GM12874 (cell line): ENCODE measurements around the gene BICDL1.

Experiments used
- CTCF ChIP-seq: IDR thresholded peaks from 2 replicates; pipeline ENCODE4 v1.5.1; 2011; ENCODE audit warnings: low read depth, mild to moderate bottlenecking, control low read depth, low read length, moderate library complexity; ENCODE audit not compliant: insufficient read depth

BICDL1 gene

GRCh38 chr12:120109570-120110267 is 120.7 kb downstream of the BICDL1 start:
- no peak for TF ChIP-seq CTCF

GRCh38 chr12:120110550-120111501 is 121.8 kb downstream of the BICDL1 start:
- no peak for TF ChIP-seq CTCF

GRCh38 chr12:120115066-120115465 is 126.0 kb downstream of the BICDL1 start:
- TF ChIP-seq CTCF: no peak

- no peak for TF ChIP-seq CTCF
Observed at GRCh38 chr12:120115692-120116440, 126.8 kb downstream of the BICDL1 start.

- TF ChIP-seq CTCF: no peak
Observed at GRCh38 chr12:120116441-120116791, 127.4 kb downstream of the BICDL1 start, which contains the start of gene RAB35. TSS of gene RAB35 (minus strand) at chr12:120116753. CDS start at chr12:120116650, 103 bp downstream.

- TF ChIP-seq CTCF: no peak
Observed at GRCh38 chr12:120116792-120117651, 128.0 kb downstream of the BICDL1 start.

- TF ChIP-seq CTCF: no peak
Observed at GRCh38 chr12:120117961-120118320, 128.9 kb downstream of the BICDL1 start.
